Nephron progenitor cell (in vitro differentiated cells): ENCODE results near the gene LIG4.

Source experiments
- DNase-seq: peaks from one replicate; pipeline ENCODE4 v3.0.0; 2021
- H3K27ac Mint-ChIP-seq: 2 replicates; pipeline ENCODE4 v1.8.0; 2021; ENCODE audit warnings: mild to moderate bottlenecking, moderate library complexity, mixed read lengths
- H3K27me3 Mint-ChIP-seq: 2 replicates; pipeline ENCODE4 v1.8.0; 2021; ENCODE audit warnings: mild to moderate bottlenecking, low read depth, mixed read lengths; ENCODE audit not compliant: poor library complexity
- H3K36me3 Mint-ChIP-seq: 2 replicates; pipeline ENCODE4 v1.8.0; 2021; ENCODE audit warnings: low read depth, mixed read lengths
- H3K4me1 Mint-ChIP-seq: 2 replicates; pipeline ENCODE4 v1.8.0; 2021; ENCODE audit warnings: mixed read lengths
- H3K4me3 Mint-ChIP-seq: 2 replicates; pipeline ENCODE4 v1.8.0; 2021; ENCODE audit warnings: mild to moderate bottlenecking, moderate library complexity, mixed read lengths
- H3K9me3 Mint-ChIP-seq: 2 replicates; pipeline ENCODE4 v1.8.0; 2021; ENCODE audit warnings: mild to moderate bottlenecking, moderate library complexity, mixed read lengths
- TF ChIP-seq, protein P1 (sequence below): fragments of 200-600 bp; sonication (generic); IDR thresholded peaks from 2 replicates; pipeline ENCODE4 v1.5.0; 2021; ENCODE audit warnings: antibody characterized with exemption

LIG4 gene

DNA sequence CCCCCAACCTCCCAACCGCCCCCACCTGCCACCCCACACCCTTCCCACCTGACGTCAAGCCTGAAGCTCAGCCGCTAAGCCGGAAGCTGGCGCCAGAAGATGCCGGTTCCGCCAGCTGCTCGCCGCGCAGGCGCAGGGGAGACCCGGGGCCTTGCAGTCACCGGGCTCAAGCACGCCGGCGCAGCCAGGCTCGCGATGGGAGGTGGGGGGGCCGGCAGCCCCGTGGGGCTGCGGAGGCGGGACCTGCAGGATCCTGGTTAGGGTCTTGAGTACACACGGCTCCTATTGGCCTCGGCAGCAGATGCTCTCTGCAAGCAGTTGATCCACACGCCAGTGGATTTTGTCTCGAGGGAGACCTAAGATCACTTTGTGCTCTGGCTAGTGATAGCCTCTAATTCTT lies at the start of gene LIG4:
LIG4 (minus strand) TSS at position 101 of the 400 bp plus-strand sequence. CDS start 4,268 bp downstream, outside the sequence.
- TF ChIP-seq, protein P1, sequence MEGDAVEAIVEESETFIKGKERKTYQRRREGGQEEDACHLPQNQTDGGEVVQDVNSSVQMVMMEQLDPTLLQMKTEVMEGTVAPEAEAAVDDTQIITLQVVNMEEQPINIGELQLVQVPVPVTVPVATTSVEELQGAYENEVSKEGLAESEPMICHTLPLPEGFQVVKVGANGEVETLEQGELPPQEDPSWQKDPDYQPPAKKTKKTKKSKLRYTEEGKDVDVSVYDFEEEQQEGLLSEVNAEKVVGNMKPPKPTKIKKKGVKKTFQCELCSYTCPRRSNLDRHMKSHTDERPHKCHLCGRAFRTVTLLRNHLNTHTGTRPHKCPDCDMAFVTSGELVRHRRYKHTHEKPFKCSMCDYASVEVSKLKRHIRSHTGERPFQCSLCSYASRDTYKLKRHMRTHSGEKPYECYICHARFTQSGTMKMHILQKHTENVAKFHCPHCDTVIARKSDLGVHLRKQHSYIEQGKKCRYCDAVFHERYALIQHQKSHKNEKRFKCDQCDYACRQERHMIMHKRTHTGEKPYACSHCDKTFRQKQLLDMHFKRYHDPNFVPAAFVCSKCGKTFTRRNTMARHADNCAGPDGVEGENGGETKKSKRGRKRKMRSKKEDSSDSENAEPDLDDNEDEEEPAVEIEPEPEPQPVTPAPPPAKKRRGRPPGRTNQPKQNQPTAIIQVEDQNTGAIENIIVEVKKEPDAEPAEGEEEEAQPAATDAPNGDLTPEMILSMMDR: no peak
- Mint-ChIP-seq H3K36me3 (no peaks in the 10 kb centered on the region), H3K4me1 (peaks cover 44% of the 10 kb centered on the region), H3K27ac (no peak within 1 kb of the TSS), H3K4me3 (peak within 1 kb of the TSS; percentile 89), H3K27me3 (peaks cover 3% of the 10 kb centered on the region), H3K9me3 (no peaks in the 10 kb centered on the region)
- DNase-seq: peak; percentile 93

DNA sequence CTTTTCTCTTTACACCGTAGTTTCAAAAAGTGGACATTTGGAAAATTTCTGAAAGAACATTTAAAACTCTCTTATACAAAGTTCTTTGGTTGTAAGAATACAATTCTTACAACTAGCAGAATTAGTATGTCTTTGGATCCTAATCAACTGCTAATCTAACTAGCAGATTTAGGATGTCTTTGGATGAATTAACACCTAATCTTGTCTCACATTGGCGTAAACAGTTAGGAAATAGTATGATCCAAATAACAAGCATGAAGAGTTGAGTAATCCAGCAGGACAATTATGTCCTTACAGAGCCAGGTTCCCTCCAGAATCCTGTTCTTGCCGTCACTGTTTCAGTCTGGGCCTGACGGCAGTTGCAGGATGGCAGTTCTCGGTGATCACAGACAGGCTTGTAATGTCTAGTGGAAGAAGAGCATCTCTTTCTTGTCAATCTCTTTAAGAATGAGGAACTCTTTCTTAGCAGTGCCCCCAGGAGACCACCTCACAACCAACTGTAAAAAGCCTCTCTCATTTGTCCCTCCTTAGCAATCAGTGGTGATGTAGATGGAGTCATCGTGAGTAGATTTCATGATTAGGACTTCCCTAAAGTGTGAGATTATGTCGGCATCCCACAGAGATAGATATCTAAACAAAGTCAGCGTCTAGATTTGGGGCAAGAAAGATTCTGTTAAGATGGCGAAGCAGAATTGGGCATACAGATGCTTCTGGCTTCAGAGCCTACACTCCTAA lies 48.5 kb upstream of the LIG4 start:
- Mint-ChIP-seq H3K27ac (no peak overlapping the region), H3K36me3 (no peaks in the 10 kb centered on the region), H3K4me1 (no peaks in the 10 kb centered on the region), H3K27me3 (no peaks in the 10 kb centered on the region), H3K9me3 (no peaks in the 10 kb centered on the region), H3K4me3 (no peak overlapping the region)
- TF ChIP-seq, protein P1: no peak
- no peak for DNase-seq

DNA sequence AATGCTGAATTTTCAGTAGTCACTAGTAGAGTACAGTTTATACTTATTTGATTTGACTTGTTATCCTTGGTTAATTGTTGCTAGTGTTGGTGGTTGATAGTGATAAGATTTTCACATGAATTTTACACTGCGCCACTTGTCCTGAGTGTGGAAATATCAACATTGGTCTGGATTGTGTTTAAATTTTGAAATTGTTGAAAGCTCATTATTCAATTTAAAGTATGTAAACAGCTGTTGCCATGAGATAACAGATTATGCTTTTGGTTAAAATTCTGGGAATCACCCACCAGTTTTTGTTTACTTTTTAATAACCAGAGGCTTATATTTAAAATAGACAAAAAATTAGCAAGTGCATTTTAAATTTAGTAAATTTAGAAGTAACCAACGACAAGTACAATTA lies 41.9 kb upstream of the LIG4 start:
- Mint-ChIP-seq H3K27ac (no peak overlapping the region), H3K4me3 (no peak overlapping the region), H3K4me1 (no peaks in the 10 kb centered on the region), H3K27me3 (no peaks in the 10 kb centered on the region), H3K36me3 (peaks cover 10% of the 10 kb centered on the region), H3K9me3 (peaks cover 19% of the 10 kb centered on the region)
- TF ChIP-seq, protein P1: no peak
- DNase-seq: no peak

DNA sequence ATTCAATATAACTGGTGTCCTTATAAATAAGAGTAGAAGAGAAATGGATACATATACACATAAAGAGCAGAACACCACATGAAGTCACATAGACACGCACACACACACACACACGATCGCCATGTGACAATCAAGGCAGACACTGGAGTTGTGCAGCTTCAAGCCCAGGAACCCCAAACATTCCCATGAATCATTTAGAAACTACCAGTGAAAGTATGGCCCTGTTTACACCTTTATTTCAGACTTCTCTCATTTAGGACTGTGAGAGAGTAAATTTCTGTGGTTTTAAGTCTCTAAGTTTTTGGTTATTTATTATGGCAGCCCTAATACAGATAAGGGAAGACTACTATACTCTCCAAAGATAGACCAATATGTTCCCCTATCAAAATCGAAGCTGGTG lies 33.8 kb upstream of the LIG4 start:
- DNase-seq: no peak
- no peak overlapping the region for H3K27ac Mint-ChIP-seq
- peaks cover 30% of the 10 kb centered on the region for H3K36me3 Mint-ChIP-seq
- H3K4me3 Mint-ChIP-seq: no peak overlapping the region
- TF ChIP-seq, protein P1: no peak
- no peaks in the 10 kb centered on the region for H3K27me3 Mint-ChIP-seq
- H3K4me1 Mint-ChIP-seq: no peaks in the 10 kb centered on the region
- H3K9me3 Mint-ChIP-seq: peaks cover 45% of the 10 kb centered on the region

DNA sequence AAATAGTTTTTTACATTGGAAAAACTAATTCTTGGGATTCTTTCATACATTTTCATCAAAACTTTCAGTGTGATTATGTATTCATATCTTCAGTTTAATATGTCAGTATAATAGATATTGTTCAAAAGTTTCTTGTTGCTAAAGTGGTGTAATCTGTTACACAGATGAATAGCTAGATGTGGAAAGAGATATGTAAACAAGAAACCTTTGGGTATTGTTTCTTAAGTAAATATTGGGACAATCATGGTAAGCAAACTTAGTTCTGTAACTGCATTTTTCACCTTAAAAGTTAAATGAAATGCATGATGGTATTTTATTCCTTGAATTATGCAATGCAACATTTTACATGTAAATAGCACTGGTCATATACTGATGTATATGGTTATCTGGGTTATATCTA lies 15.0 kb upstream of the LIG4 start:
- DNase-seq: no peak
- Mint-ChIP-seq H3K27me3 (no peaks in the 10 kb centered on the region), H3K9me3 (no peaks in the 10 kb centered on the region), H3K4me3 (no peak overlapping the region), H3K27ac (no peak overlapping the region), H3K4me1 (peaks cover 17% of the 10 kb centered on the region), H3K36me3 (peaks cover 17% of the 10 kb centered on the region)
- TF ChIP-seq, protein P1: no peak

DNA sequence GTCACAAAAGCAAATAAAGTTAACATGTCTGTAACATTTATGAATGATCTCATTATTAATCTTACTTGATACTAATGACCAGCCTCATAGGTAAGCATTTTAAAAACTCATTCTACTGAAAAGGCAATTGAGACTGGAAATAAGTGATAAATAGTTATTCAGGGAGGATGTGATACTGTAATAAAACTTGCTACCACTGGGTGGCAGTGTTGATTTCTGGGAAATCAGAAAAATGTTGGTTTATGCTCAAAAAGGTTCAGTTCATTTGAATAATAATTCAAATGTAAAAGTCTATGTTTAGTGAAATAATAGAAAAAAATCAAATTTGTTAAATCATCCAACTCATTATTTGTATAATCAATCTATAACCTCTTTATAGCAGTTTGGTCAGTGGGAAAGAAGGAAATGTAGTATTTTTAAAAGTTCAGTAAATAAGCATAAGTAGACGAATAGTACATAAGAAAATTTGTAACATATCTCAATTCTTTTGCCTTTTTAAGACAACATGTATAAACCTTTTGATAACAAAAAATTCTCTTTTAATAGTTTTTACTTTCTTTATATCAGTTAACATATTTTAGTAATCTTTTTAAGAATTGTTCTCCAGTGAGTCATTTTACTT lies 12.4 kb upstream of the LIG4 start:
- Mint-ChIP-seq H3K27ac (no peak overlapping the region), H3K4me1 (peaks cover 21% of the 10 kb centered on the region), H3K36me3 (peaks cover 11% of the 10 kb centered on the region), H3K9me3 (no peaks in the 10 kb centered on the region), H3K4me3 (no peak overlapping the region), H3K27me3 (no peaks in the 10 kb centered on the region)
- peak; percentile 29 for DNase-seq
- TF ChIP-seq, protein P1: peak; percentile 79
